PC-3 (cell line): ENCODE measurements around the gene ULK4.

Source experiments
- EZH2 ChIP-seq: fragments of 300-600 bp; sonication (generic); IDR thresholded peaks from one replicate; pipeline ENCODE4 v1.6.1; 2017; ENCODE audit warnings: antibody characterized with exemption, mild to moderate bottlenecking, low read length; ENCODE audit not compliant: unreplicated experiment
- TF ChIP-seq, protein P1 (sequence below): fragments of 300-600 bp; sonication (generic); conservative IDR thresholded peaks from 2 replicates; pipeline ENCODE4 v1.5.1; 2017; ENCODE audit warnings: antibody characterized with exemption, low read depth, mild to moderate bottlenecking, low read length

DNA sequence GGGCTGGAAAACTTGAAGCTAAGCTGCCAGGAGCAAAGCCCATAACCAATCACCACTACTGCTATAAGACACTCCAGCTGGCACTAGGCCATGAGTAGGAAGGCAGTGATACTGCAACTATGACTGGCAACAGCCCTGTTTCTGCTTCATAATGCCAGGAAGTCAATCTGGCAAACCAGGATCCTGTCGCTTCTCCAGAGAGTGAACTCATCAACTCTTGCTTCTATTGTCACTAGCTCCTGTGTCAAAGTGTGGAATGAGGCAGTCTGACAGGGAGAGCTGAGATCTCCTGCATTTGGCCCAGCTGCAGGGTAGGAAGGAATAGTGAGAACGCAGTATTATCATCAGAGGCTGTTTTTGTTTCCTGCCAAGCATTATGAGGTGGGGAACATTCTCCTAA is 657.3 kb downstream of the ULK4 start:
- TF ChIP-seq, protein P1, sequence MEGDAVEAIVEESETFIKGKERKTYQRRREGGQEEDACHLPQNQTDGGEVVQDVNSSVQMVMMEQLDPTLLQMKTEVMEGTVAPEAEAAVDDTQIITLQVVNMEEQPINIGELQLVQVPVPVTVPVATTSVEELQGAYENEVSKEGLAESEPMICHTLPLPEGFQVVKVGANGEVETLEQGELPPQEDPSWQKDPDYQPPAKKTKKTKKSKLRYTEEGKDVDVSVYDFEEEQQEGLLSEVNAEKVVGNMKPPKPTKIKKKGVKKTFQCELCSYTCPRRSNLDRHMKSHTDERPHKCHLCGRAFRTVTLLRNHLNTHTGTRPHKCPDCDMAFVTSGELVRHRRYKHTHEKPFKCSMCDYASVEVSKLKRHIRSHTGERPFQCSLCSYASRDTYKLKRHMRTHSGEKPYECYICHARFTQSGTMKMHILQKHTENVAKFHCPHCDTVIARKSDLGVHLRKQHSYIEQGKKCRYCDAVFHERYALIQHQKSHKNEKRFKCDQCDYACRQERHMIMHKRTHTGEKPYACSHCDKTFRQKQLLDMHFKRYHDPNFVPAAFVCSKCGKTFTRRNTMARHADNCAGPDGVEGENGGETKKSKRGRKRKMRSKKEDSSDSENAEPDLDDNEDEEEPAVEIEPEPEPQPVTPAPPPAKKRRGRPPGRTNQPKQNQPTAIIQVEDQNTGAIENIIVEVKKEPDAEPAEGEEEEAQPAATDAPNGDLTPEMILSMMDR, result no peak
- no peak for TF ChIP-seq EZH2
